Endodermal cell (in vitro differentiated cells): ENCODE results near the gene DUT. TPM values are rescaled to one million over a fixed set of nuclear protein-coding genes. Genes with fewer than 3 reads are reported as not detected.
"Not testable (repeated sequence)": the region's sequence is repeated elsewhere in the genome, so short reads cannot be mapped to it uniquely, and the experiment has no call there.

Experiments used
- DNase-seq: peaks from one replicate; pipeline ENCODE4 v3.0.0-alpha.2; 2017
- H3K27ac ChIP-seq: 2 replicates; pipeline ENCODE4 v1.5.1; 2013; ENCODE audit warnings: mild to moderate bottlenecking, low read depth, low read length, moderate library complexity
- H3K27me3 ChIP-seq: 2 replicates; pipeline ENCODE4 v1.6.1; 2013; ENCODE audit warnings: mild to moderate bottlenecking, low read length, moderate library complexity; ENCODE audit not compliant: insufficient read depth, control insufficient read depth, poor library complexity, severe bottlenecking
- H3K36me3 ChIP-seq: 2 replicates; pipeline ENCODE4 v1.7.0; 2013; ENCODE audit warnings: mild to moderate bottlenecking, low read length, moderate library complexity; ENCODE audit not compliant: control insufficient read depth, insufficient read depth
- H3K4me1 ChIP-seq: one replicate; pipeline ENCODE4 v1.7.0; 2013; ENCODE audit warnings: low read length; ENCODE audit not compliant: control insufficient read depth, insufficient read depth
- H3K4me3 ChIP-seq: 2 replicates; pipeline ENCODE4 v1.5.1; 2013; ENCODE audit warnings: mild to moderate bottlenecking, low read length, moderate library complexity
- H3K9ac ChIP-seq: 2 replicates; pipeline ENCODE4 v1.6.1; 2013; ENCODE audit warnings: mild to moderate bottlenecking, low read length, moderate library complexity; ENCODE audit not compliant: poor library complexity, severe bottlenecking; ENCODE audit errors: extremely low read depth
- H3K9me3 ChIP-seq: 2 replicates; pipeline ENCODE4 v1.6.1; 2013; ENCODE audit warnings: mild to moderate bottlenecking, low read length, moderate library complexity; ENCODE audit not compliant: control insufficient read depth
- H3K27ac Mint-ChIP-seq: 2 replicates; pipeline ENCODE4 v1.8.0; 2020; ENCODE audit warnings: mixed read lengths
- H3K27me3 Mint-ChIP-seq: 2 replicates; pipeline ENCODE4 v1.8.0; 2021; ENCODE audit warnings: mild to moderate bottlenecking, mixed read lengths; ENCODE audit not compliant: insufficient read depth
- H3K36me3 Mint-ChIP-seq: 2 replicates; pipeline ENCODE4 v1.8.0; 2020; ENCODE audit warnings: low read depth, mixed read lengths
- H3K4me1 Mint-ChIP-seq: 2 replicates; pipeline ENCODE4 v1.8.0; 2020; ENCODE audit warnings: mixed read lengths
- H3K4me3 Mint-ChIP-seq: 2 replicates; pipeline ENCODE4 v1.8.0; 2020; ENCODE audit warnings: mild to moderate bottlenecking, moderate library complexity, mixed read lengths
- H3K9me3 Mint-ChIP-seq: 2 replicates; pipeline ENCODE4 v1.8.0; 2020; ENCODE audit warnings: mild to moderate bottlenecking, mixed read lengths
- WGBS, 2 experiments: methylation state at CpG; one replicate each; pipeline versions ENCODE4 v1.1.5 to v1.1.7; 2013; ENCODE audit warnings: missing lambda C conversion rate in 2 of 2, mixed read lengths in 1 of 2; ENCODE audit not compliant: insufficient coverage in 1 of 2, insufficient read length in 1 of 2; 5-methylcytosine and 5-hydroxymethylcytosine counted together
- total RNA-seq, 2 donors: library from RNA; stranded (reverse); fragmentation: NEBNext Ultra II Directional in 1 of 2; extraction: Animal tissue kit (Norgen Biotek cat#: 25700) in 1 of 2; gene quantifications; 2 replicates in 1 of 2; 3 replicates in 1 of 2; pipeline ENCODE4 v1.2.1, GENCODE V29; 2021
- TF ChIP-seq, protein P1 (sequence below): fragments of 200-600 bp; sonication (generic); conservative IDR thresholded peaks from 2 replicates; pipeline ENCODE4 v1.5.0; 2021; ENCODE audit warnings: antibody characterized with exemption, mild to moderate bottlenecking

DUT gene
- total RNA-seq, 2 donors from 2014 or later = 70.9 to 74.2 TPM

GRCh38 chr15:48323294-48323693 is 7.9 kb upstream of the DUT start:
- Mint-ChIP-seq H3K36me3 (no peaks in the 10 kb centered on the region), H3K27me3 (peaks cover 2% of the 10 kb centered on the region), H3K4me3 (no peak overlapping the region), H3K4me1 (peaks cover 15% of the 10 kb centered on the region), H3K27ac (no peak overlapping the region), H3K9me3 (no peaks in the 10 kb centered on the region)
- Histone ChIP-seq H3K9me3 (no peaks in the 10 kb centered on the region), H3K27ac (no peak overlapping the region), H3K36me3 (no peaks in the 10 kb centered on the region), H3K9ac (no peak overlapping the region), H3K4me3 (no peak overlapping the region), H3K27me3 (no peaks in the 10 kb centered on the region), H3K4me1 (no peaks in the 10 kb centered on the region)
- TF ChIP-seq, protein P1, sequence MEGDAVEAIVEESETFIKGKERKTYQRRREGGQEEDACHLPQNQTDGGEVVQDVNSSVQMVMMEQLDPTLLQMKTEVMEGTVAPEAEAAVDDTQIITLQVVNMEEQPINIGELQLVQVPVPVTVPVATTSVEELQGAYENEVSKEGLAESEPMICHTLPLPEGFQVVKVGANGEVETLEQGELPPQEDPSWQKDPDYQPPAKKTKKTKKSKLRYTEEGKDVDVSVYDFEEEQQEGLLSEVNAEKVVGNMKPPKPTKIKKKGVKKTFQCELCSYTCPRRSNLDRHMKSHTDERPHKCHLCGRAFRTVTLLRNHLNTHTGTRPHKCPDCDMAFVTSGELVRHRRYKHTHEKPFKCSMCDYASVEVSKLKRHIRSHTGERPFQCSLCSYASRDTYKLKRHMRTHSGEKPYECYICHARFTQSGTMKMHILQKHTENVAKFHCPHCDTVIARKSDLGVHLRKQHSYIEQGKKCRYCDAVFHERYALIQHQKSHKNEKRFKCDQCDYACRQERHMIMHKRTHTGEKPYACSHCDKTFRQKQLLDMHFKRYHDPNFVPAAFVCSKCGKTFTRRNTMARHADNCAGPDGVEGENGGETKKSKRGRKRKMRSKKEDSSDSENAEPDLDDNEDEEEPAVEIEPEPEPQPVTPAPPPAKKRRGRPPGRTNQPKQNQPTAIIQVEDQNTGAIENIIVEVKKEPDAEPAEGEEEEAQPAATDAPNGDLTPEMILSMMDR = no peak
- WGBS, 2 experiments = 95 to 97% methylated on average over 5 to 7 of the region's 7 CpGs
- no peak for DNase-seq

GRCh38 chr15:48324949-48325348 is 6.3 kb upstream of the DUT start:
- no peak overlapping the region for H3K27ac ChIP-seq
- H3K27ac Mint-ChIP-seq = no peak overlapping the region
- 76 to 78% methylated on average over 5 of the region's 5 CpGs for WGBS, 2 experiments
- H3K27me3 Mint-ChIP-seq = peaks cover 2% of the 10 kb centered on the region
- no peak overlapping the region for H3K9ac ChIP-seq
- H3K9me3 ChIP-seq = no peaks in the 10 kb centered on the region
- H3K4me3 Mint-ChIP-seq = no peak overlapping the region
- TF ChIP-seq, protein P1 = no peak
- H3K27me3 ChIP-seq = no peaks in the 10 kb centered on the region
- H3K36me3 Mint-ChIP-seq = no peaks in the 10 kb centered on the region
- no peaks in the 10 kb centered on the region for H3K9me3 Mint-ChIP-seq
- H3K4me3 ChIP-seq = no peak overlapping the region
- DNase-seq = no peak
- H3K36me3 ChIP-seq = no peaks in the 10 kb centered on the region
- peaks cover 16% of the 10 kb centered on the region for H3K4me1 Mint-ChIP-seq
- no peaks in the 10 kb centered on the region for H3K4me1 ChIP-seq

DNA sequence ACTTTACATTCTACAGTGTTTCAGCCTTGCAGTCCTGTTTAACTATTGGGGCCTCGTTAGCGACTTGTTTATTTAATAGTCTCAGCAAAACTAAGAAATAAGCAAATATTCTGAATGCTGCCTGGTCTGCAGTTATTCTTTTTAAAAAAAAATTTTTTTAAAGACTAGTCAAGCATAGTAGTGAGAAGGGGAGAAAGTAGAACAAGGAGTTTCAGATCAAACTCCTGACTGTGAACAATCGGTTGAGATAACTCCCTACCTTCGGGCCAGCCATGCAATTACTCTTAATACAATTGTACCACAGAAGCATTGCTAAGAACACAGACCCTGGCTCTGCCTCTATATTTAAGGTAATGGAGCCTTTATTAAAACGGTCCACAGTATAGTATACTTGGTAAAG is 5.8 kb upstream of the DUT start:
- Histone ChIP-seq H3K9ac (no peak overlapping the region), H3K9me3 (no peaks in the 10 kb centered on the region), H3K4me3 (no peak overlapping the region), H3K27me3 (no peaks in the 10 kb centered on the region), H3K4me1 (no peaks in the 10 kb centered on the region), H3K36me3 (no peaks in the 10 kb centered on the region), H3K27ac (no peak overlapping the region)
- H3K9me3 Mint-ChIP-seq = no peaks in the 10 kb centered on the region
- H3K27ac Mint-ChIP-seq = no peak overlapping the region
- no peak overlapping the region for H3K4me3 Mint-ChIP-seq
- H3K4me1 Mint-ChIP-seq = peaks cover 21% of the 10 kb centered on the region
- no peak for DNase-seq
- WGBS, 2 experiments = 87 to 92% methylated on average over 3 to 5 of the region's 5 CpGs
- TF ChIP-seq, protein P1 = no peak
- H3K27me3 Mint-ChIP-seq = peaks cover 2% of the 10 kb centered on the region
- no peaks in the 10 kb centered on the region for H3K36me3 Mint-ChIP-seq

DNA sequence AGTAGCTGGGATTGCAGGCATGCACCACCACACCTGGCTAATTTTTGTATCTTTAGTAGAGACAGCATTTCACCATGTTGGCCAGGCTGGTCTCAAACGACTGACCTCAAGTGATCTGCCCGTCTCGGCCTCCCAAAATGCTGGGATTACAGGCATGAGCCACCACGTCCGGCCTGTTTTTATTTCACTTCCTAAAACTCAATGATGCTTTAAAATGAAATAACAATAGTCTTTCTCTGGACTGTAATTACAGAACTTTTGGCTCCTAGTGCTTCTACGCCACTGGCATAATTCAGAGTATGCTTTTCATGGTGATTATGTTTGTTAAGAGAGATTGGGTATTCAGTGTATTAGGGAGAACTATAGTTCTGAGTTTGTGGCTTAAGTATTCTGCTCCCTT is 5.0 kb upstream of the DUT start:
- H3K27me3 Mint-ChIP-seq, H3K4me3 Mint-ChIP-seq, H3K9me3 ChIP-seq, H3K27ac Mint-ChIP-seq, H3K27me3 ChIP-seq, H3K9me3 Mint-ChIP-seq, H3K27ac ChIP-seq, H3K4me1 ChIP-seq, H3K36me3 Mint-ChIP-seq, DNase-seq, H3K9ac ChIP-seq, H3K36me3 ChIP-seq, H3K4me3 ChIP-seq: not testable (repeated sequence)
- peaks cover 24% of the 10 kb centered on the region for H3K4me1 Mint-ChIP-seq
- WGBS, 2 experiments = 91 to 94% methylated on average over 6 of the region's 6 CpGs
